IMR-90 (cell line): ENCODE data around the gene HDAC2. TPM values are rescaled to one million over a fixed set of nuclear protein-coding genes. Genes with fewer than 3 reads are reported as not detected.

Source experiments
- ATAC-seq: fragments of 200-7000 bp; cut with Tn5 transposase; 2 replicates; pipeline ENCODE4 v1.9.1; 2020; ENCODE audit warnings: low read depth, mild to moderate bottlenecking, moderate library complexity
- BruUV-seq: library from RNA; stranded (reverse); fragments of 400-500 nt; replicated peaks from 2 replicates; lab custom pipeline; 2021; lab: Mats Ljungman, UMichigan
- CTCF ChIA-PET: fragments of 300-600 bp; formaldehyde crosslinking; extraction: SDS; loops from one replicate; lab custom pipeline; 2021; ENCODE audit warnings: antibody characterized with exemption; lab: Yijun Ruan, JAX
- POLR2A ChIA-PET: fragments of 300-600 bp; sonication (Branson Sonifier 250); formaldehyde crosslinking; loops from one replicate; lab custom pipeline; 2022; ENCODE audit warnings: antibody characterized with exemption; ENCODE audit not compliant: unreplicated experiment; lab: Charles Lee
- DNase-seq: peaks from one replicate; pipeline ENCODE4 v3.0.0; 2013
- H2AFZ ChIP-seq: replicated peaks from 2 replicates; pipeline ENCODE3; 2013; ENCODE audit warnings: low read length, mild to moderate bottlenecking; ENCODE audit not compliant: poor library complexity
- H2AK5ac ChIP-seq: 2 replicates; pipeline ENCODE4 v1.6.1; 2013; ENCODE audit warnings: low read depth, low read length, inconsistent platforms
- H2AK9ac ChIP-seq: replicated peaks from 2 replicates; pipeline ENCODE3; 2013; ENCODE audit warnings: mild to moderate bottlenecking, low read depth, low read length, moderate library complexity; ENCODE audit not compliant: poor library complexity
- H2BK120ac ChIP-seq: 2 replicates; pipeline ENCODE4 v1.6.1; 2013; ENCODE audit warnings: low read depth, low read length, inconsistent platforms
- H2BK15ac ChIP-seq: 3 replicates; pipeline ENCODE4 v1.6.1; 2013; ENCODE audit warnings: low read depth, low read length, inconsistent platforms
- H2BK20ac ChIP-seq: 2 replicates; pipeline ENCODE4 v1.6.1; 2013; ENCODE audit warnings: low read depth, mild to moderate bottlenecking, inconsistent platforms, low read length, moderate library complexity
- H2BK5ac ChIP-seq: 2 replicates; pipeline ENCODE4 v1.6.1; 2013; ENCODE audit warnings: mild to moderate bottlenecking, low read depth, low read length, inconsistent platforms; ENCODE audit not compliant: poor library complexity, severe bottlenecking
- H3K14ac ChIP-seq: replicated peaks from 2 replicates; pipeline ENCODE4 v1.6.1; 2013; ENCODE audit warnings: low read depth, low read length, inconsistent platforms
- H3K18ac ChIP-seq: 2 replicates; pipeline ENCODE4 v1.6.1; 2013; ENCODE audit warnings: low read depth, low read length, control low read depth
- H3K23ac ChIP-seq: 2 replicates; pipeline ENCODE4 v1.6.1; 2013; ENCODE audit warnings: low read depth, low read length, inconsistent platforms
- H3K27ac ChIP-seq: 2 replicates; pipeline ENCODE4 v1.5.1; 2013; ENCODE audit warnings: mild to moderate bottlenecking, control low read depth, low read length; ENCODE audit not compliant: insufficient read depth
- H3K27me3 ChIP-seq: 2 replicates; pipeline ENCODE4 v1.6.1; 2013; ENCODE audit warnings: low read length; ENCODE audit not compliant: control insufficient read depth, insufficient read depth
- H3K36me3 ChIP-seq: 2 replicates; pipeline ENCODE4 v1.6.1; 2013; ENCODE audit warnings: low read length, mixed read lengths; ENCODE audit not compliant: control insufficient read depth, insufficient read depth
- H3K4ac ChIP-seq: 2 replicates; pipeline ENCODE4 v1.6.1; 2013; ENCODE audit warnings: low read depth, low read length, inconsistent platforms
- H3K4me1 ChIP-seq: 2 replicates; pipeline ENCODE4 v1.6.1; 2013; ENCODE audit warnings: low read length, mixed read lengths; ENCODE audit not compliant: control insufficient read depth, insufficient read depth
- H3K4me2 ChIP-seq: 2 replicates; pipeline ENCODE4 v1.6.1; 2013; ENCODE audit warnings: low read depth, mild to moderate bottlenecking, control low read depth, low read length, moderate library complexity
- H3K4me3 ChIP-seq: 2 replicates; pipeline ENCODE4 v1.5.1; 2013; ENCODE audit warnings: low read depth, mild to moderate bottlenecking, control low read depth, low read length, moderate library complexity; ENCODE audit not compliant: insufficient read depth
- H3K56ac ChIP-seq: 2 replicates; pipeline ENCODE4 v1.6.1; 2013; ENCODE audit warnings: low read length, inconsistent platforms; ENCODE audit not compliant: insufficient read depth; ENCODE audit errors: extremely low read depth
- H3K79me1 ChIP-seq, 2 experiments: 2 replicates each; pipeline ENCODE4 v1.6.1; 2013; ENCODE audit warnings: low read length in 2 of 2, inconsistent platforms in 1 of 2, low read depth in 1 of 2
- H3K9ac ChIP-seq: 2 replicates; pipeline ENCODE4 v1.6.1; 2013; ENCODE audit warnings: low read depth, low read length, control low read depth
- H3K9me1 ChIP-seq: 2 replicates; pipeline ENCODE4 v1.6.1; 2013; ENCODE audit warnings: low read length, inconsistent platforms; ENCODE audit not compliant: insufficient read depth
- H3K9me3 ChIP-seq: 2 replicates; pipeline ENCODE4 v1.6.1; 2013; ENCODE audit warnings: low read length; ENCODE audit not compliant: control insufficient read depth, insufficient read depth
- H4K20me1 ChIP-seq: 2 replicates; pipeline ENCODE4 v1.6.1; 2013; ENCODE audit warnings: low read length, inconsistent platforms; ENCODE audit not compliant: insufficient read depth
- H4K5ac ChIP-seq: 2 replicates; pipeline ENCODE4 v1.6.1; 2013; ENCODE audit warnings: mild to moderate bottlenecking, low read depth, low read length, control low read depth
- H4K8ac ChIP-seq, 2 experiments: 2 replicates each; pipeline ENCODE4 v1.6.1; 2013; ENCODE audit warnings: low read depth in 2 of 2, low read length in 2 of 2, control low read depth in 1 of 2, inconsistent platforms in 1 of 2
- H4K91ac ChIP-seq: 2 replicates; pipeline ENCODE4 v1.6.1; 2013; ENCODE audit warnings: low read depth, low read length, inconsistent platforms; ENCODE audit not compliant: insufficient read depth
- BHLHE40 ChIP-seq: fragments of 150-350 bp; IDR thresholded peaks from 2 replicates; pipeline ENCODE4 v1.6.1; 2016; ENCODE audit warnings: mild to moderate bottlenecking, low read depth, low read length
- CEBPB ChIP-seq: IDR thresholded peaks from 2 replicates; pipeline ENCODE4 v1.6.1; 2012; ENCODE audit warnings: low read depth, low read length, improper control_type of control experiment
- CHD1 ChIP-seq: IDR thresholded peaks from 2 replicates; pipeline ENCODE4 v1.6.1; 2012; ENCODE audit warnings: low read depth, low read length, improper control_type of control experiment
- CTCF ChIP-seq: conservative IDR thresholded peaks from 2 replicates; pipeline ENCODE4 v1.5.1; 2012; ENCODE audit warnings: mild to moderate bottlenecking, low read depth, low read length, improper control_type of control experiment
- ELK1 ChIP-seq: fragments of 150-350 bp; IDR thresholded peaks from 2 replicates; pipeline ENCODE4 v1.6.1; 2016; ENCODE audit warnings: low read depth, mild to moderate bottlenecking, low read length, moderate library complexity, borderline replicate concordance
- FOS ChIP-seq: fragments of 150-350 bp; IDR thresholded peaks from 2 replicates; pipeline ENCODE4 v1.6.1; 2016; ENCODE audit warnings: low read depth, low read length
- MAFK ChIP-seq: IDR thresholded peaks from 2 replicates; pipeline ENCODE4 v1.6.1; 2012; ENCODE audit warnings: low read depth, low read length, improper control_type of control experiment
- MXI1 ChIP-seq: IDR thresholded peaks from 2 replicates; pipeline ENCODE4 v1.6.1; 2012; ENCODE audit warnings: low read depth, mild to moderate bottlenecking, low read length, moderate library complexity, borderline replicate concordance
- NFE2L2 ChIP-seq: fragments of 150-350 bp; IDR thresholded peaks from 2 replicates; pipeline ENCODE4 v1.6.1; 2016; ENCODE audit warnings: low read depth, mild to moderate bottlenecking, low read length
- POLR2A ChIP-seq: IDR thresholded peaks from 2 replicates; pipeline ENCODE4 v1.6.1; 2012; ENCODE audit warnings: mild to moderate bottlenecking, low read depth, low read length
- RAD21 ChIP-seq: IDR thresholded peaks from 2 replicates; pipeline ENCODE4 v1.6.1; 2012; ENCODE audit warnings: low read length, improper control_type of control experiment
- RCOR1 ChIP-seq: IDR thresholded peaks from 2 replicates; pipeline ENCODE4 v1.6.1; 2012; ENCODE audit warnings: mild to moderate bottlenecking, low read length, improper control_type of control experiment; ENCODE audit not compliant: insufficient replicate concordance
- RFX5 ChIP-seq: IDR thresholded peaks from 2 replicates; pipeline ENCODE4 v1.8.0; 2012; ENCODE audit warnings: low read depth, mild to moderate bottlenecking, low read length, moderate library complexity
- SMC3 ChIP-seq: fragments of 150-350 bp; IDR thresholded peaks from 2 replicates; pipeline ENCODE4 v1.6.1; 2016; ENCODE audit warnings: low read depth, mild to moderate bottlenecking, antibody characterized with exemption, low read length, moderate library complexity
- USF2 ChIP-seq: fragments of 150-350 bp; IDR thresholded peaks from 2 replicates; pipeline ENCODE4 v1.6.1; 2017; ENCODE audit warnings: mild to moderate bottlenecking, antibody characterized with exemption, low read length, low read depth
- WGBS, 2 experiments: methylation state at CpG; one replicate each; pipeline versions ENCODE4 v1.1.5 to v1.1.7; 2013; ENCODE audit warnings: missing lambda C conversion rate in 2 of 2; ENCODE audit not compliant: insufficient read length in 1 of 2; ENCODE audit errors: extremely low coverage in 2 of 2; 5-methylcytosine and 5-hydroxymethylcytosine counted together
- dilution Hi-C: fragments of 300-500 bp; cut with HindIII; formaldehyde crosslinking; loops from one replicate; pipeline ENCODE4 v1.14.3; 2018; ENCODE audit warnings: low sequenced_read_pairs; ENCODE audit not compliant: unreplicated experiment
- in situ Hi-C: fragments of 300-500 bp; cut with MboI; formaldehyde crosslinking; loops from 3 replicates; pipeline ENCODE4 v1.14.3; 2019; ENCODE audit warnings: low sequenced_read_pairs, inconsistent platforms, mixed read lengths
- intact Hi-C: fragments of 100-400 bp; cut with micrococcal nuclease; formaldehyde crosslinking; loops from 2 replicates; pipeline ENCODE4 v1.10.0; 2022
- polyA plus RNA-seq, 3 experiments: library from polyadenylated mRNA; depleted of rRNA; stranded (reverse); fragments of >200 nt; gene quantifications; 2 replicates each; pipeline ENCODE4 v1.2.3, GENCODE V29; 2012; ENCODE audit warnings: low replicate concordance in 1 of 3
- total RNA-seq: library from RNA; depleted of rRNA; stranded (reverse); fragments of >200 nt; gene quantifications from 2 replicates; pipeline ENCODE4 v1.2.3, GENCODE V29; 2012

The HDAC2 gene
- total and polyA plus RNA-seq, 2 of the 4 experiments (the other 2 are of a cell fraction): 72.6 to 122 TPM

GRCh38 chr6:113967777-113968176 lies 3.2 kb downstream of the HDAC2 start:
- no peaks in the 10 kb centered on the region for H3K9me3 ChIP-seq
- H3K56ac ChIP-seq: no peak overlapping the region
- dilution Hi-C loops (no loop called here), intact Hi-C loops (no loop called here), in situ Hi-C loops (no loop called here)
- no peak overlapping the region for H3K14ac ChIP-seq
- H2AFZ ChIP-seq: no peak overlapping the region
- H3K4me1 ChIP-seq: peaks cover 3% of the 10 kb centered on the region
- no peak overlapping the region for H3K27ac ChIP-seq
- ChIA-PET POLR2A (no interaction called here), CTCF (interaction anchor here (0.5 kb wide), 1 partner anchor 49 kb away, joined by 3 read pairs; no protein-coding TSS in a partner anchor)
- H3K18ac ChIP-seq: no peak overlapping the region
- no peak overlapping the region; the same call in 1 of the 2 replicates for H3K4me2 ChIP-seq
- no peak overlapping the region for H4K8ac ChIP-seq
- no peak overlapping the region for H3K4ac ChIP-seq
- no TSS peak for BruUV-seq
- no peak overlapping the region for H3K4me3 ChIP-seq
- H3K36me3 ChIP-seq: no peaks in the 10 kb centered on the region
- no peak overlapping the region for H2BK120ac ChIP-seq
- WGBS, 2 experiments: no CpG with 5 or more reads among the region's 3 CpGs
- H2BK5ac ChIP-seq: no peak overlapping the region
- H4K5ac ChIP-seq: no peak overlapping the region
- peaks cover 3 to 19% of the 10 kb centered on the region in 2 experiments; a peak in 3 of 4 replicates for H3K79me1 ChIP-seq
- no peak overlapping the region for H2AK9ac ChIP-seq
- no peak for TF ChIP-seq MXI1
- TF ChIP-seq CHD1: no peak
- no peak for TF ChIP-seq NFE2L2
- TF ChIP-seq RAD21: no peak
- TF ChIP-seq POLR2A: no peak
- TF ChIP-seq RCOR1: no peak
- TF ChIP-seq BHLHE40: no peak
- no peak for TF ChIP-seq FOS
- no peak for TF ChIP-seq CTCF
- TF ChIP-seq CEBPB: no peak
- TF ChIP-seq SMC3: no peak
- no peak for TF ChIP-seq MAFK
- no peak for TF ChIP-seq ELK1
- TF ChIP-seq USF2: no peak
- TF ChIP-seq RFX5: no peak
- ATAC-seq (no peak), DNase-seq (no peak)
- no peaks in the 10 kb centered on the region for H3K27me3 ChIP-seq
- H2AK5ac ChIP-seq: no peak overlapping the region
- no peak overlapping the region for H2BK15ac ChIP-seq
- H3K9me1 ChIP-seq: peaks cover 7% of the 10 kb centered on the region
- H2BK20ac ChIP-seq: no peak overlapping the region
- H3K9ac ChIP-seq: no peak overlapping the region
- peaks cover 66% of the 10 kb centered on the region for H4K20me1 ChIP-seq
- H4K91ac ChIP-seq: no peak overlapping the region
- peak overlapping the region; percentile 60; the same call in 1 of the 2 replicates for H3K23ac ChIP-seq
